GM23248 (cell line): ENCODE measurements around the gene ONECUT2. TPM values are rescaled to one million over a fixed set of nuclear protein-coding genes. Genes with fewer than 3 reads are reported as not detected.

Experiments used
- DNase-seq: peaks from one replicate; pipeline ENCODE4 v3.0.0-alpha.2; 2015
- H2AFZ ChIP-seq: fragments of 200-600 bp; sonication (generic); 2 replicates; pipeline ENCODE4 v1.6.1; 2016; ENCODE audit warnings: antibody characterized with exemption
- H3F3A ChIP-seq: fragments of 200-600 bp; sonication (generic); 2 replicates; pipeline ENCODE4 v1.6.1; 2016; ENCODE audit warnings: mild to moderate bottlenecking, antibody characterized with exemption, mixed run types; ENCODE audit not compliant: insufficient read depth
- H3K27ac ChIP-seq: fragments of 200-600 bp; sonication (generic); 2 replicates; pipeline ENCODE4 v1.5.1; 2016; ENCODE audit warnings: mild to moderate bottlenecking
- H3K27me3 ChIP-seq: fragments of 200-600 bp; sonication (generic); replicated peaks from 2 replicates; pipeline ENCODE4 v1.6.1; 2016; ENCODE audit warnings: mild to moderate bottlenecking; ENCODE audit not compliant: insufficient read depth
- H3K36me3 ChIP-seq: fragments of 200-600 bp; sonication (generic); 2 replicates; pipeline ENCODE4 v1.6.1; 2016; ENCODE audit warnings: low read depth, mild to moderate bottlenecking
- H3K4me1 ChIP-seq: fragments of 200-600 bp; sonication (generic); 2 replicates; pipeline ENCODE4 v1.6.1; 2016; ENCODE audit warnings: mild to moderate bottlenecking; ENCODE audit not compliant: insufficient read depth
- H3K4me2 ChIP-seq: fragments of 200-600 bp; sonication (generic); one replicate; pipeline ENCODE4 v1.6.1; 2016; ENCODE audit warnings: mild to moderate bottlenecking; ENCODE audit not compliant: unreplicated experiment
- H3K4me3 ChIP-seq: fragments of 200-600 bp; sonication (generic); 2 replicates; pipeline ENCODE4 v1.5.1; 2016; ENCODE audit warnings: mild to moderate bottlenecking
- H3K79me2 ChIP-seq: fragments of 200-600 bp; sonication (generic); 2 replicates; pipeline ENCODE4 v1.6.1; 2016; ENCODE audit warnings: mild to moderate bottlenecking; ENCODE audit not compliant: insufficient read depth
- H3K9ac ChIP-seq: fragments of 200-600 bp; sonication (generic); 2 replicates; pipeline ENCODE4 v1.6.1; 2016; ENCODE audit warnings: mild to moderate bottlenecking
- H3K9me2 ChIP-seq: fragments of 200-600 bp; sonication (generic); 2 replicates; pipeline ENCODE4 v1.6.1; 2016; ENCODE audit warnings: mixed run types, mild to moderate bottlenecking, moderate library complexity; ENCODE audit not compliant: insufficient read depth
- H3K9me3 ChIP-seq: fragments of 200-600 bp; sonication (generic); one replicate; pipeline ENCODE4 v1.6.1; 2017; ENCODE audit warnings: low read depth
- H4K20me1 ChIP-seq: fragments of 200-600 bp; sonication (generic); 2 replicates; pipeline ENCODE4 v1.6.0; 2016; ENCODE audit not compliant: insufficient read depth
- EZH2 ChIP-seq: fragments of 200-600 bp; sonication (generic); IDR thresholded peaks from 2 replicates; pipeline ENCODE4 v1.6.1; 2018; ENCODE audit warnings: antibody characterized with exemption, mild to moderate bottlenecking; ENCODE audit not compliant: insufficient read depth, poor library complexity, severe bottlenecking
- EZH2phosphoT487 ChIP-seq: fragments of 200-600 bp; sonication (generic); IDR thresholded peaks from 2 replicates; pipeline ENCODE4 v1.6.1; 2018; ENCODE audit warnings: antibody characterized with exemption, moderate library complexity, mild to moderate bottlenecking, low read depth; ENCODE audit not compliant: insufficient read depth
- WGBS, 2 experiments: methylation state at CpG; one replicate each; pipeline ENCODE4 v1.1.6; 2015 to 2017; ENCODE audit warnings: low lambda C conversion rate in 2 of 2, low coverage in 1 of 2; ENCODE audit errors: missing lambda C conversion rate in 2 of 2; 5-methylcytosine and 5-hydroxymethylcytosine counted together
- in situ Hi-C: fragments of 300-500 bp; cut with MboI; formaldehyde crosslinking; loops from 2 replicates; pipeline ENCODE4 v1.15.0; 2020
- polyA plus RNA-seq: library from polyadenylated mRNA; unstranded; fragments of >200 nt; fragmentation: Nextera tagmentation; extraction: Ambion mirVana; gene quantifications from 2 replicates; pipeline ENCODE4 v1.2.1, GENCODE V29; 2016
- total RNA-seq: library from RNA; depleted of rRNA; stranded (reverse); fragments of >200 nt; shearing (Covaris generic); gene quantifications from 2 replicates; pipeline ENCODE4 v1.2.3, GENCODE V29; 2014

ONECUT2 gene
- total and polyA plus RNA-seq, 2 experiments from 2014 or later, result 0.01 TPM; not detected in 1

GRCh38 chr18:57445488-57446319, 10.5 kb downstream of the ONECUT2 start:
- no peaks in the 10 kb centered on the region for H3K36me3 ChIP-seq
- no peak overlapping the region for H3K9ac ChIP-seq
- no peaks in the 10 kb centered on the region for H3K79me2 ChIP-seq
- no peak for DNase-seq
- no peak overlapping the region for H3K4me3 ChIP-seq
- no peaks in the 10 kb centered on the region for H4K20me1 ChIP-seq
- peaks cover 46% of the 10 kb centered on the region for H3K27me3 ChIP-seq
- no peaks in the 10 kb centered on the region for H3K9me2 ChIP-seq
- TF ChIP-seq EZH2phosphoT487 (no peak), EZH2 (no peak)
- H3F3A ChIP-seq, result no peaks in the 10 kb centered on the region
- WGBS, 2 experiments, result 29 to 33% methylated on average over 8 of the region's 8 CpGs
- H2AFZ ChIP-seq, result no peak overlapping the region
- H3K4me2 ChIP-seq, result no peak overlapping the region
- no peaks in the 10 kb centered on the region for H3K4me1 ChIP-seq
- no peaks in the 10 kb centered on the region for H3K9me3 ChIP-seq
- H3K27ac ChIP-seq, result no peak overlapping the region
- in situ Hi-C loops, result loop anchor here (25.0 kb wide), 1 partner anchor 583 kb away; no protein-coding TSS in a partner anchor

- H2AFZ ChIP-seq, result no peak overlapping the region
- H3K27me3 ChIP-seq, result peaks cover 40% of the 10 kb centered on the region
- H3K4me1 ChIP-seq, result no peaks in the 10 kb centered on the region
- in situ Hi-C loops, result loop anchor here (25.0 kb wide), 1 partner anchor 584 kb away; no protein-coding TSS in a partner anchor
- DNase-seq, result no peak
- no peak overlapping the region for H3K4me3 ChIP-seq
- no peaks in the 10 kb centered on the region for H4K20me1 ChIP-seq
- H3F3A ChIP-seq, result no peaks in the 10 kb centered on the region
- TF ChIP-seq EZH2phosphoT487 (no peak), EZH2 (no peak)
- H3K79me2 ChIP-seq, result no peaks in the 10 kb centered on the region
- 21 to 23% methylated on average over 4 of the region's 4 CpGs for WGBS, 2 experiments
- no peak overlapping the region for H3K4me2 ChIP-seq
- H3K9me2 ChIP-seq, result no peaks in the 10 kb centered on the region
- H3K9me3 ChIP-seq, result no peaks in the 10 kb centered on the region
- H3K36me3 ChIP-seq, result no peaks in the 10 kb centered on the region
- H3K9ac ChIP-seq, result no peak overlapping the region
- H3K27ac ChIP-seq, result no peak overlapping the region
These were observed 11.1 kb downstream of the ONECUT2 start for GRCh38 chr18:57446322-57446721.

GRCh38 chr18:57447154-57447621, 12.0 kb downstream of the ONECUT2 start:
- Histone ChIP-seq H3K9me3 (no peaks in the 10 kb centered on the region), H3K4me3 (no peak overlapping the region), H3K27ac (no peak overlapping the region), H3F3A (no peaks in the 10 kb centered on the region), H3K79me2 (no peaks in the 10 kb centered on the region), H3K36me3 (no peaks in the 10 kb centered on the region), H3K27me3 (peaks cover 32% of the 10 kb centered on the region), H3K9ac (no peak overlapping the region), H3K4me2 (no peak overlapping the region), H2AFZ (no peak overlapping the region), H3K4me1 (no peaks in the 10 kb centered on the region), H4K20me1 (no peaks in the 10 kb centered on the region), H3K9me2 (no peaks in the 10 kb centered on the region)
- 4 to 5% methylated on average over 14 of the region's 14 CpGs for WGBS, 2 experiments
- TF ChIP-seq EZH2phosphoT487, result no peak
- no peak for TF ChIP-seq EZH2
- DNase-seq, result peak; percentile 45
- in situ Hi-C loops, result loop anchor here (25.0 kb wide), 1 partner anchor 585 kb away; no protein-coding TSS in a partner anchor

- WGBS, 2 experiments, result 16 to 24% methylated on average over 5 of the region's 5 CpGs
- Histone ChIP-seq H3K27me3 (no peaks in the 10 kb centered on the region), H4K20me1 (no peaks in the 10 kb centered on the region), H3F3A (no peaks in the 10 kb centered on the region), H3K79me2 (no peaks in the 10 kb centered on the region), H3K9me2 (no peaks in the 10 kb centered on the region), H2AFZ (no peak overlapping the region), H3K9me3 (no peaks in the 10 kb centered on the region), H3K27ac (no peak overlapping the region), H3K36me3 (no peaks in the 10 kb centered on the region), H3K4me1 (no peaks in the 10 kb centered on the region), H3K4me3 (no peak overlapping the region), H3K9ac (no peak overlapping the region), H3K4me2 (no peak overlapping the region)
- no peak for TF ChIP-seq EZH2
- TF ChIP-seq EZH2phosphoT487, result no peak
- no peak for DNase-seq
- in situ Hi-C loops, result no loop called here
These were observed 20.5 kb downstream of the ONECUT2 start for GRCh38 chr18:57455576-57456129.
